ENCODE data around the gene CRTAC1.

- TF ChIP-seq RARB (CRISPR knock-in tag; IDR thresholded peaks at IDR 0.05) (no peak), PATZ1 (CRISPR knock-in tag; IDR thresholded peaks at IDR 0.05; ENCODE audit: borderline replicate concordance) (no peak), GLIS3 (CRISPR knock-in tag; IDR thresholded peaks at IDR 0.05) (no peak), ZFP3 (CRISPR knock-in tag; IDR thresholded peaks at IDR 0.05) (no peak), ZC3H10 (CRISPR knock-in tag; IDR thresholded peaks at IDR 0.05) (no peak), ZNF8 (CRISPR knock-in tag; IDR thresholded peaks at IDR 0.05) (no peak)
These were observed 16.6 kb downstream of the CRTAC1 start for GRCh38 chr10:98013776-98014175.

All from SK-N-SH treated with all-trans-retinoic acid at 6 μM for 48 hours (cell line).